H4 (cell line): Measurements from ENCODE around the gene ZMIZ1. TPM values are rescaled to one million over a fixed set of nuclear protein-coding genes. Genes with fewer than 3 reads are reported as not detected.
A peak's percentile ranks its signal among the peaks of the same experiment; 100 is the strongest.

ENCODE experiments used
- DNase-seq: peaks from one replicate; pipeline ENCODE4 v3.0.0-alpha.2; 2015; ENCODE audit warnings: low spot score
- total RNA-seq: library from RNA; depleted of rRNA; stranded (reverse); fragments of >200 nt; shearing (Covaris generic); gene quantifications from 2 replicates; pipeline ENCODE4 v1.2.3, GENCODE V29; 2014

The ZMIZ1 gene
- total RNA-seq, 1 experiment from 2014 or later = 10.9 TPM

GRCh38 chr10:79305515-79305914 is 236.7 kb downstream of the ZMIZ1 start:
- DNase-seq = no peak

DNA sequence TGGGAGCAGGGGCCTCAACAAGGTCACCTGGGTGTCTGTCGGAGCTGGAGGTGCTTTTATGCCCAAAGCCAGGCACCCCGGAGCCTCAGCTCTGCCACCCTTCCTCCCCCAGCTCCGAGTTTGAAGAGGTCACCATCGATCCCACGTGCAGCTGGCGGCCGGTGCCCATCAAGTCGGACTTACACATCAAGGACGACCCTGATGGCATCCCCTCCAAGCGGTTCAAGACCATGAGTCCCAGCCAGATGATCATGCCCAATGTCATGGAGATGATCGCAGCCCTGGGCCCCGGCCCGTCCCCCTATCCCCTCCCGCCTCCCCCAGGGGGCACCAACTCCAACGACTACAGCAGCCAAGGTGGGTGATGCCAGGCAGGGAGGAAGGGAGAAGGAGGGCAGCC is 237.2 kb downstream of the ZMIZ1 start:
- DNase-seq = no peak

GRCh38 chr10:79306644-79307220 is 238.0 kb downstream of the ZMIZ1 start:
- no peak for DNase-seq

DNA sequence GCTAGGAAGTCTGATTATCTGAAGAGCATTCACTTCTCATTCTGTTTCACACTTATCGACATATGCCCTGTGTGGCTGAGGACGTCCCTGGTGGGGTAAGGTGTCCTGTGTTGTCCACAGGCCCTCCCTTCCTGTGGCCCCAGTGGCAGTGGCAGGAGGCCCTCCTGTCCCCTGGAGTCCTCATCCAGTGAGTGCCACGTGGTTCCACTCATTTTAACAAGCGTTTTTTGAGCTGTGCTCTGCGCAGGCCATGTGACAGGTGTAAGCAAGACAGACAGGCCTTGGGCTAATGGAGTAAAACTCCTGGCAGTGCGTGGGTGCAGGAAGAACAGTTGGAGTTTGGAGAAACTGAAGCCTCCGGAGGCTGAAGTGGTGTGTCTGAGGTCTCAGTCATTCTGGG is 239.2 kb downstream of the ZMIZ1 start:
- DNase-seq = no peak

DNA sequence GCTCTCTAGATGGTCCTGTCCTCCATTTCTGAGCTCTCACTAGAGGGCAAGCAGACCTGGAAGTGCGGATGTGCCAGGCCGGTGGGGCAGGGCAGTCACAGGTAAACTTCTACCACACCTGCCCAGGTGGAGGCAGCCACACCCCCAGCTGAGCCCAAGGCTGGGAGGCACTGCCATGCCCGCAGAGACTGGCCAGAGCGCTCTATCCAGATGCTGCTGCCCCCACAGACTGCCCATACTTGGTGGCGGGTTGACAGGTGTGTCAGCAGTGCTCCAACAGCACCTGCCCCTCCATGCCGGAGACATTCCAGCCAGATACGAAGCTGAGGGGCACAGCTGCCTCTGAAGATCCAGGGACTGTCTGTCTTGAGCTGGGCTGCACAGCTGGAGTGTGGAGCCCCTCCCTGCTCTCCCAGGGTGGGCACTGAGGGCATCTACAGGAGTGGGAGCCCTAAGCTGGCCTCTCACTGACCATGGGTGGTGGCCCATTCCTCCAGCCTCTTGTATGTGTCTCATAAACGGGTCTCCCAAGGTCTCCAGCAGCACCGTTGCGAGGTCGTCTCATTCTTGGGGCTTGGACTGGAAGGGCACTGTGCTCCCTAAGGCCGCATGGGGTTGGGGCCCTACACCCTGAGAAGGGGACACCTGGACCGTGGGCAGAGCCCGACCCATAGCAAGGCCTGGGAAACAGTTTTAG is 240.4 kb downstream of the ZMIZ1 start:
- DNase-seq = no peak

DNA sequence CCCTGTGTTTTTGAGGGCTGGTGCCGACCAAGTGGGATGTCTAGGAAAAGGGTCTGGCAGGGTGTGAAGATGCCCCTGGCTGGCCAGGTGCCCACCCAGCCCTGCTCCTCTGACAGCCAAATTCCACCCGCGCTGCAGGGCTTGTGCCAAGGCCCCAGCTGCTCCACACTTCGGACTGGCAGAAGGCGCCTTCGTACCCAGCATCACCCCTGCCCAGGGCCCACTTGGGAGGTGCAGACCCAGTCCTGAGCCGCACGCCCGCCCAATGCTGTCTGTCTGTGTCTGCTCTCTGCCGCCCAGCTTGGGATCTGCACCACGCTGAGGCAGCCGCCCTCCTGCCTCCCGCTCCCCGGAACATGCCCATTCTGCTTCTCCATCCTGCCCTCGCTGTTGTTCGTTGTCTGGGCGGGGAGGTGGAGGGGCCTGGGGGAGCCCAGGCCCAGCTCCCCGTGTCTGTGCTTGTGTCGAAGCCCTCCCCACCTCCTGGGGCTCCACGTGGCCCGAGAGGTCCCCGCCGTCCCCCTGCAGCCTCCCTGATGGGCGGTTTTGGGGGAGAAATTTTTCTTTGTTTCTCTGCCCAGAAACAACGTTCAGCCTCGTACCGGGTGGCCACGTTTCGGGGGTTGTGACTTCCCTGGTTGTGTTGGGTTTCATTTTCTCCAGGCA is 241.6 kb downstream of the ZMIZ1 start:
- DNase-seq = no peak

DNA sequence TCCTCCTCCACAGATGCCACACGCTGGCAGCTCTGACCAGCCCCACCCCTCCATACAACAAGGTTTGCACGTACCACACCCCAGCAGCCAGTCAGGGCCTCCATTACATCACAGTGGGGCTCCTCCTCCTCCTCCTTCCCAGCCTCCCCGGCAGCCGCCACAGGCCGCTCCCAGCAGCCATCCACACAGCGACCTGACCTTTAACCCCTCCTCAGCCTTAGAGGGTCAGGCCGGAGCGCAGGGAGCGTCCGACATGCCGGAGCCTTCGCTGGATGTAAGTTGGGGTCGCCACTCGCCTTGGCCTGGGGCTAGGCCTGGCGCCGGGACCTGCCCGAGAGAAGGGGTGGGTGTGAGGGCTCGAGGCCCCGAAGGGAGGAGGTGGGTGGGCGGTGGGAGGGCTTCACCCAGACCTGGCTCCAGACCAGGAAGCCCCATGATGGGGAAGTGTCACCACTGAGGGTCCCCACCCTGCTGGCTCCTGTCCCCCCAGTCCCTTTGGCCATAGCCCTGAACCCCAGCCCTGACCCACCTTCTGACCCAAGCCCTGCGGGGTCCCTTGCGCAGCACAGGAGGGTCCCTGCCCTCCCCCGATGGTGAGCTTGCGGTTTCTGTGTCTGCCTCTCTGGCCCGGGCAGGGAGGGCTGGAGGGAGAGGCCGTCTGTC is 242.3 kb downstream of the ZMIZ1 start:
- no peak for DNase-seq

DNA sequence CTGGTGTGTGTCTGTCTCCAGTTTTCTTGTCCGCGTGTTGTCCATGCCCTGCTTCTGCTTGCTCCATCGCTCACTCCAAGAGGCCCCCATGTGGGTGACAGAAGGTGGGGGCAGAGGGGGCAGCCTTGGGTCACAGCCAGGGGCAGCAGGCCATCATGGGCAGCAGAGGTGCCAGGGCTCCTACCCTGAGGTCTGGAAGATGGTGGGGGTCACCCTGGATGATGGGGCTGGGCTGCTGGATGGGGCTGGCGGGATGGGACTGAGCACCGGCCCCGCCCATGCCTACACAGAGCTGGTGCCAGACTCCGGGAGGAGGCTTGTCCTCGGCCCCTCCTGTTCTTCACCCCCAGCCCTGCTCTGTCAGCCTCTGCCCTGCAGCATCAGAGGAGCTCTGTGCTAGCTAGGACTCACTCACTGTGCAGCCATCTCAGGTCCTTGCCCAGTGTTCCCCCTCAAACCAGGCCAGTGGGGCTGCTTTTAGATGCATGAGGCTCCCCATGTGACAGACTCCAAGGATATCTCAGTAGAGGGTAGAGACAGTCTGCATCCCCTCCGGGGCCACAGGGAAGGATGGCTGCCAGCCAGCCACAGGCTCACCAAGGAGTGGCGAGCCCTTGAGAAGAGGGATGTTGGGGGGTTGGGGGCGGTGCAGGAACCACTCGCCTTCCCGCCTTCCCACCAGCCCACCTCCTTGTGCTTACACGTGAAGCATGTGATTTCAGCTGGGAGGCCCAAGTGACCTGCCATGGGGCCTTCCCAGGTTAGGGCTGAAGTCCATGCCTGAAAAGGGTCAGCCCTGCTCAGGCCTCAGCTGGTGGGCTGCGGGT is 243.0 kb downstream of the ZMIZ1 start:
- no peak for DNase-seq

DNA sequence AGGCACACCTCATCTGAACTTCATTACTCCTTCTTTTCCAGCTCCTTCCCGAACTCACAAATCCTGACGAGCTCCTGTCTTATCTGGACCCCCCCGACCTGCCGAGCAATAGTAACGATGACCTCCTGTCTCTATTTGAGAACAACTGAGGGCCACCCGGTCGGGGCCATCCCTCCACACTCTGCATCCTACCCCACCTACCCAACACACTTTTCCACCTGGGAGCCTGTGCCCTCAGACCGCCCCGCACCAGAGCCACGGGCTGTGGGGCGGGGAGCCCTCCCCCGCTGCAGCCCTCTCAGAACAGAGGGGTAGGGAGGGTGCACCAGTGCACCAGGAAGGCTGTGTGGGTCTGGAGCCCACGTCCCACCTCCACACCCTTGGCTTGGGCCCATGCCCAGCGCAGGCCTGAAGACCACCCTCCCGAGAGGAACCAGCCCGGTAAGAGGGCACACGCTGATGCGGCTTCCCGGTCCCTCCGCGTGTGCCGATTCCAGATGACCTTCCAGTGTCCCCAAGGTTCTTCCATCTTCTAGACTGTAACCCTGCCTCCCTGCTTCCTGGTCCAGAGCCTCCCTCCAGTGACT is 243.9 kb downstream of the ZMIZ1 start:
- DNase-seq = no peak

- DNase-seq = no peak
Observed at GRCh38 chr10:79313320-79313719, 244.6 kb downstream of the ZMIZ1 start.

DNA sequence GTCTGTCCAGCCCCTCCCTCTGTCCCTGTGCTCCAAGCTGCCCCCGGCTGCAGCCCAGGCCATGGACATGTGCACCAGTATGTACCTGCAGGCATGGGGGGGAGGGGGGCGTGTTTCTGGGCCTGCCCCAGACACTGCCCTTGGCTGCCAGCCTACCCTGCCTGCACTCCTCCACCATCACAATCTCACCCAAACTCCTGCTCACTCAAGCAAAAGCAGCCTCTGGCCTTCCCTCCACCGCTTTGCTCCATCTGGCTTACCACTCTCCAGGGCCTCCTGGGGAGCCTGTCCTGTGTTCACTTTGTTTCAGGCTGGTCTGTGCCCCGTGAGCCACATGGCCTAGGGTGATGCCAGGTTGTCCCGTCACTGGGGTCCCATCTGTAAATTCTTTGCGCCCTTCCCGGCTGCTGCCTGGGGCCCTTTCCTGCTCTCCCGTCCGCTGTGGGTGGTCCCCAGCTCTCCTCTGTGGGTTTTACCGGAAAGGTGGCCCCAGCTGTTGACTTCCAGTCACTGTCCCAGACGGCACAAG is 245.2 kb downstream of the ZMIZ1 start:
- no peak for DNase-seq

DNA sequence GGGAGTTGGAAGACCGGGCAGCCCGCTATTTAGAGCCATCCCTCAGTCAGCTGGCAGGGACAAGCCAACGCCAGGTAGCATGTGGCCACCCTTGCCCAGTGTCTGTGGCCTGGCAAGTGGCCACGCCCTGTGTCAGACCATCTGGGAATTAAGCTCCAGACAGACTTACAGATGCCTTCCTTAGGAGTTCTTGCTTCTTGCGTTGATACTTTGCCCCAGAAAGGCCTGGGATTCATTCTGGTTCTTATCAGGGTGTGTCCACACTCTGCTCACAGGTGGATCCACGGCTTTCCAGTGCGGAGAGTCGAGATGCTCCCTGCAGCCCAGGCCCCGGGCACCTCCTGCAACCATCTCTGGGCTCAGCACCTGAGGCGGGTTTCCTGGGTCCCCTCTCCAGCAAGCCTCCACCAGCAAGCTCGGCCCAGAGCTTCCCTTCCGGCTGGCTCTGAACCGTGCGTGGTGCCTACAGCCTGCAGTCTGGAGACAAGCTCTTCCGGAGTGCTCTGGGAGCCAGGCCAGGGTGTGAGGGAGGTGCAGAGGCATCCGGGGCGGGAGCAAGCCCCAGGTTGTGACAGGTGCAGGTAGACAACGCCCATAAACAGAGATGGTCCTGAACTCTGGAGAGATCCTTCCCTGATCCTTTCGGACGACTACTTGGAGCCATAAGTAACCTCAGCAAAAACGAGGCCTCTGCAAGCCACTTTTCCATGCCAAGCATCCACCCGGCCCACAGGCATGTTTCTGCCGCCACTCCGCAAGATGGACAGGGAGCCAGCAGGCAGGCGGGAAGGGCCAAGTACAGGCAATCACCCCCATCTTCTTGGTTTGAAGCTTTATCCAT is 246.2 kb downstream of the ZMIZ1 start:
- no peak for DNase-seq

- no peak for DNase-seq
Observed at GRCh38 chr10:79315602-79315920, 246.8 kb downstream of the ZMIZ1 start.

GRCh38 chr10:79316671-79317431 is 248.1 kb downstream of the ZMIZ1 start:
- DNase-seq = peak; percentile 52

DNA sequence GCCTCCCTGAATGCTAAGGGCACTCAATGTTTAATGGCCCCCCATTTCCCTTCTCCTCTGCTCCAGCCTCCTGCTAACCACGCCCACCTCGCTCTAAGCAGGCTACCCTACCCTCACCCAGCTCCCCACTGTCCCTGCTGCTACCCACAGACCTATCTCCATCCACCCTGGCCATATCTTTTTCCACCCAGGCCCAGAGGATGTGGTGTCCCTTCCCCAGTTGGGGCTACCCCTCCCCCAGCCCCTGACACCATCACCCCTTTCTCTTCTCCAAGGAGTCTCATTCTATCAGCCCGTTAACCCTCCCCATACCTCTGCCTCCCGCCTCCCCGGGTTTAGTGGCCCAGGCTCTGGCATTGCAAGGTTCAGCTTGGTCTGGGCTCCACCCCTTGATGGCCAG is 249.6 kb downstream of the ZMIZ1 start:
- no peak for DNase-seq

- DNase-seq = no peak
Observed at GRCh38 chr10:79319115-79319771, 250.5 kb downstream of the ZMIZ1 start.

- DNase-seq = no peak
Observed at GRCh38 chr10:79320316-79320715, 251.6 kb downstream of the ZMIZ1 start.

DNA sequence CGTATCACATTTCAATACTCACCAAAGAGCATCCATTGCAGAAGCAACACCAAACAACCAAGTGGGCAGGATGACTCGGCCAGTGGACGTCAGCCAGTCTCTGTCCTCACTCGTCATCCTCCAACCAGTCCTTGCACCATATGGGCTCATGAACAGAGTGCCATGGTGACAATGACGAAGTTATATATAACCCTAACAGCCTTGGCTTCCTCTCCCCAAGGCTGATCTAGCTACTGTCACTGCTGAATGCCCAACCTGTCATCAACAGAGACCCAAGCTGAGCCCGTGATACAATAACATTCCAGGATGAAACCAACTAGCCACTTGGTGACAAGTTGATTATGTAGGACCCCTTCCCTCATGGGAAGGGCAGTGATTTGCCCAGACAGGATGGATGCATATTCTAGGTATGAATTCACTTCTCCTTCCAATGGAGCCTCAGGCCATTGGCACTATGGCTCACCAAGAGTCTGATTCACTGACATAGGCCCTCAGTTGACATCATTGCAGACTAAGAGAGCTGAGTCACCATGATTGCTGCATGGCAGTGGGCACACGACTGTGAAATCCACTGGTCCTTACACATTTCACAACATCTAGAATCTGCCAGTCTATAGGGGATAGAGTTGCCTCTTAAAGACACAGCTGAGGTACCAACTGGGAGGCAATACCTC is 252.2 kb downstream of the ZMIZ1 start:
- DNase-seq = peak; percentile 86

GRCh38 chr10:79321494-79321882 is 252.7 kb downstream of the ZMIZ1 start:
- DNase-seq = no peak
